PFSK-1 (cell line): Measurements from ENCODE around the gene KIR2DL3.

ENCODE experiments used
- FOXP2 ChIP-seq: optimal IDR thresholded peaks from 2 replicates; pipeline ENCODE3; 2011; ENCODE audit warnings: borderline replicate concordance, control low read depth, inconsistent platforms; ENCODE audit not compliant: insufficient read depth; ENCODE audit errors: extremely low read length, extremely low read depth
- POLR2AphosphoS5 ChIP-seq: IDR thresholded peaks from 2 replicates; pipeline ENCODE4 v1.6.1; 2012; ENCODE audit warnings: low read depth, mild to moderate bottlenecking, control low read depth, low read length, moderate library complexity
- SIN3A ChIP-seq: IDR thresholded peaks from 2 replicates; pipeline ENCODE4 v1.6.1; 2012; ENCODE audit warnings: mild to moderate bottlenecking, low read length, moderate library complexity, borderline replicate concordance; ENCODE audit not compliant: insufficient read depth
- TAF1 ChIP-seq: IDR thresholded peaks from 2 replicates; pipeline ENCODE4 v1.6.1; 2012; ENCODE audit warnings: low read length, control low read depth, borderline replicate concordance; ENCODE audit not compliant: insufficient read depth
- TF ChIP-seq, protein P1 (sequence below), 2 experiments: IDR thresholded peaks; 2 replicates each; pipeline versions ENCODE4 v1.6.1 to v1.8.0; 2011 to 2012; ENCODE audit warnings: low read depth in 2 of 2, low read length in 2 of 2, control low read depth in 1 of 2, inconsistent platforms in 1 of 2, mild to moderate bottlenecking in 1 of 2, moderate library complexity in 1 of 2; ENCODE audit not compliant: insufficient read depth in 1 of 2

KIR2DL3 gene

DNA sequence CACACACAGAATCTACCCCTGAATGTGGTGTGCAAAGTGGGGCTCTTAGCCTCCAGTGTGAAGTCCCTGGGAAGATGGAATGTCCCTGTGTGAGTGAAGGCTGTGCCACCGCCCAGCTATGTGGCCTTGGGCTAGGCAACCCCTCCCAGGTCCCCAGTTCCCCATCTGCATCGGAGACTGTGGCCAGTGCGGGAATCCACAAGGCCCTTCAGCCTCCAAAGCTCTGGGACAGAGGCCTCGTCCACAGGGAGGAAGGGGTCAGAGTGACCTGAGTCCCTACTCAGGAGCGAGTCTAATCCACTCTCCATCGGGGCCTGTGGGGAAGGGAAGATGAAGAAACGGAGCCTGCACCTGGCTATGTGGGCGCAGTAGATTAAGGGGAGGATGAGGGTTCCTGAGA, 33.4 kb upstream of the KIR2DL3 start:
- TF ChIP-seq POLR2AphosphoS5 (no peak), FOXP2 (no peak), TAF1 (no peak), SIN3A (no peak)
- TF ChIP-seq, protein P1, sequence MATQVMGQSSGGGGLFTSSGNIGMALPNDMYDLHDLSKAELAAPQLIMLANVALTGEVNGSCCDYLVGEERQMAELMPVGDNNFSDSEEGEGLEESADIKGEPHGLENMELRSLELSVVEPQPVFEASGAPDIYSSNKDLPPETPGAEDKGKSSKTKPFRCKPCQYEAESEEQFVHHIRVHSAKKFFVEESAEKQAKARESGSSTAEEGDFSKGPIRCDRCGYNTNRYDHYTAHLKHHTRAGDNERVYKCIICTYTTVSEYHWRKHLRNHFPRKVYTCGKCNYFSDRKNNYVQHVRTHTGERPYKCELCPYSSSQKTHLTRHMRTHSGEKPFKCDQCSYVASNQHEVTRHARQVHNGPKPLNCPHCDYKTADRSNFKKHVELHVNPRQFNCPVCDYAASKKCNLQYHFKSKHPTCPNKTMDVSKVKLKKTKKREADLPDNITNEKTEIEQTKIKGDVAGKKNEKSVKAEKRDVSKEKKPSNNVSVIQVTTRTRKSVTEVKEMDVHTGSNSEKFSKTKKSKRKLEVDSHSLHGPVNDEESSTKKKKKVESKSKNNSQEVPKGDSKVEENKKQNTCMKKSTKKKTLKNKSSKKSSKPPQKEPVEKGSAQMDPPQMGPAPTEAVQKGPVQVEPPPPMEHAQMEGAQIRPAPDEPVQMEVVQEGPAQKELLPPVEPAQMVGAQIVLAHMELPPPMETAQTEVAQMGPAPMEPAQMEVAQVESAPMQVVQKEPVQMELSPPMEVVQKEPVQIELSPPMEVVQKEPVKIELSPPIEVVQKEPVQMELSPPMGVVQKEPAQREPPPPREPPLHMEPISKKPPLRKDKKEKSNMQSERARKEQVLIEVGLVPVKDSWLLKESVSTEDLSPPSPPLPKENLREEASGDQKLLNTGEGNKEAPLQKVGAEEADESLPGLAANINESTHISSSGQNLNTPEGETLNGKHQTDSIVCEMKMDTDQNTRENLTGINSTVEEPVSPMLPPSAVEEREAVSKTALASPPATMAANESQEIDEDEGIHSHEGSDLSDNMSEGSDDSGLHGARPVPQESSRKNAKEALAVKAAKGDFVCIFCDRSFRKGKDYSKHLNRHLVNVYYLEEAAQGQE (IDR thresholded peaks at IDR 0.05; ENCODE audit: insufficient read depth in 1 of 2, low read depth in 2 of 2, low read length in 2 of 2): no peak

- TF ChIP-seq, protein P1 (IDR thresholded peaks at IDR 0.05; ENCODE audit: insufficient read depth in 1 of 2, low read depth in 2 of 2, low read length in 2 of 2): no peak
- TF ChIP-seq TAF1 (no peak), SIN3A (no peak), FOXP2 (no peak), POLR2AphosphoS5 (no peak)
Observed at GRCh38 chr19:54707962-54708361, 30.4 kb upstream of the KIR2DL3 start.

GRCh38 chr19:54708781-54709180, 29.5 kb upstream of the KIR2DL3 start:
- TF ChIP-seq FOXP2 (no peak), TAF1 (no peak), SIN3A (no peak), POLR2AphosphoS5 (no peak)
- TF ChIP-seq, protein P1 (IDR thresholded peaks at IDR 0.05; ENCODE audit: insufficient read depth in 1 of 2, low read depth in 2 of 2, low read length in 2 of 2): no peak

GRCh38 chr19:54709212-54709948, 28.9 kb upstream of the KIR2DL3 start:
- TF ChIP-seq POLR2AphosphoS5 (no peak), TAF1 (no peak), FOXP2 (no peak), SIN3A (no peak)
- TF ChIP-seq, protein P1 (IDR thresholded peaks at IDR 0.05; ENCODE audit: insufficient read depth in 1 of 2, low read depth in 2 of 2, low read length in 2 of 2): no peak

GRCh38 chr19:54724142-54724541, 14.2 kb upstream of the KIR2DL3 start, which contains the start of gene KIR3DL3:
Gene KIR3DL3, plus strand, starts transcription at chr19:54724442. Its CDS starts 55 bp downstream, at chr19:54724497.
- TF ChIP-seq POLR2AphosphoS5 (no peak), SIN3A (no peak)
